Endothelial cell of umbilical vein (primary cell): ENCODE results near the gene BLM. TPM values are rescaled to one million over a fixed set of nuclear protein-coding genes. Genes with fewer than 3 reads are reported as not detected.

ENCODE experiments used
- BruUV-seq: library from RNA; stranded (reverse); fragments of 400-500 nt; replicated peaks from 2 replicates; lab custom pipeline; 2021; lab: Mats Ljungman, UMichigan
- CTCF ChIA-PET: fragments of 300-600, 350-600 bp; sonication (Branson Sonifier 250); formaldehyde crosslinking; loops from one replicate; lab custom pipeline; 2021; ENCODE audit warnings: antibody characterized with exemption, inconsistent platforms; lab: Charles Lee
- POLR2A ChIA-PET: fragments of 300-600, 350-600 bp; sonication (Branson Sonifier 250); formaldehyde crosslinking; loops from one replicate; lab custom pipeline; 2021; ENCODE audit warnings: antibody characterized with exemption, inconsistent platforms; lab: Charles Lee
- DNase-seq: peaks from one replicate; pipeline ENCODE4 v3.0.0-alpha.2; 2011; ENCODE audit warnings: low read depth, low spot score
- FAIRE-seq: peaks from 2 replicates; lab custom pipeline; 2011; peaks lifted over from hg19 to GRCh38; lab: Jason Lieb, UNC
- H2AFZ ChIP-seq: 2 replicates; pipeline ENCODE4 v1.6.0; 2012; ENCODE audit warnings: low read depth, low read length, control low read depth, inconsistent platforms
- H3K27ac ChIP-seq: 2 replicates; pipeline ENCODE4 v1.5.1; 2011; ENCODE audit warnings: low read depth, mild to moderate bottlenecking, control low read depth, low read length, moderate library complexity; ENCODE audit not compliant: insufficient read depth
- H3K27me3 ChIP-seq, 2 experiments: 2 replicates each; pipeline versions ENCODE4 v1.6.0 to v1.6.1; 2011; ENCODE audit warnings: low read length in 2 of 2, mixed read lengths in 1 of 2; ENCODE audit not compliant: control insufficient read depth in 2 of 2, insufficient read depth in 2 of 2
- H3K36me3 ChIP-seq, 2 experiments: 2 replicates in 1 of 2; 3 replicates in 1 of 2; pipeline ENCODE4 v1.5.1; 2011; ENCODE audit warnings: low read length in 2 of 2, mild to moderate bottlenecking in 1 of 2, moderate library complexity in 1 of 2; ENCODE audit not compliant: control insufficient read depth in 2 of 2, insufficient read depth in 2 of 2; ENCODE audit errors: extremely low read depth in 1 of 2
- H3K4me1 ChIP-seq: 3 replicates; pipeline ENCODE4 v1.5.1; 2011; ENCODE audit warnings: mild to moderate bottlenecking, low read length; ENCODE audit not compliant: control insufficient read depth, insufficient read depth; ENCODE audit errors: extremely low read depth
- H3K4me2 ChIP-seq: 2 replicates; pipeline ENCODE4 v1.6.1; 2011; ENCODE audit warnings: low read length, control low read depth, mixed read lengths; ENCODE audit not compliant: insufficient read depth
- H3K4me3 ChIP-seq, 3 experiments: fragments of 200-600 bp in 1 of 3; sonication (generic), shearing (Covaris generic) in 1 of 3; replicated peaks in 1 of 3; 2 replicates each; pipeline ENCODE4 v1.5.1; 2011 to 2016; ENCODE audit warnings: control low read depth in 3 of 3, low read length in 3 of 3, mild to moderate bottlenecking in 2 of 3, inconsistent platforms in 1 of 3, low read depth in 1 of 3, moderate library complexity in 1 of 3; ENCODE audit not compliant: insufficient read depth in 1 of 3
- H3K79me2 ChIP-seq: 2 replicates; pipeline ENCODE4 v1.6.0; 2012; ENCODE audit warnings: low read length, inconsistent platforms; ENCODE audit not compliant: control insufficient read depth, insufficient read depth
- H3K9ac ChIP-seq: replicated peaks from 2 replicates; pipeline ENCODE3; 2011; ENCODE audit warnings: low read length, control low read depth; ENCODE audit not compliant: insufficient read depth; ENCODE audit errors: extremely low read depth
- H3K9me1 ChIP-seq: replicated peaks from 3 replicates; pipeline ENCODE4 v1.6.0; 2011; ENCODE audit warnings: mild to moderate bottlenecking, low read length; ENCODE audit not compliant: control insufficient read depth, insufficient read depth; ENCODE audit errors: extremely low read depth
- H3K9me3 ChIP-seq: replicated peaks from 2 replicates; pipeline ENCODE4 v1.5.1; 2012; ENCODE audit warnings: low read length, inconsistent platforms; ENCODE audit not compliant: control insufficient read depth, insufficient read depth
- H4K20me1 ChIP-seq: replicated peaks from 2 replicates; pipeline ENCODE3; 2011; ENCODE audit warnings: mild to moderate bottlenecking, low read length; ENCODE audit not compliant: control insufficient read depth, insufficient read depth; ENCODE audit errors: extremely low read depth
- CTCF ChIP-seq, 2 donors: IDR thresholded peaks; 1 replicate in 1 of 2; 2 replicates in 1 of 2; pipeline ENCODE4 v1.5.1; 2011; ENCODE audit warnings: low read length in 2 of 2, mild to moderate bottlenecking in 2 of 2, moderate library complexity in 2 of 2, control low read depth in 1 of 2, inconsistent platforms in 1 of 2, low read depth in 1 of 2; ENCODE audit not compliant: insufficient read depth in 1 of 2; ENCODE audit errors: extremely low read depth in 1 of 2
- EZH2 ChIP-seq: IDR thresholded peaks from 2 replicates; pipeline ENCODE4 v1.6.1; 2012; ENCODE audit warnings: borderline replicate concordance, low read depth, mild to moderate bottlenecking, moderate library complexity, low read length, inconsistent platforms; ENCODE audit not compliant: severe bottlenecking
- FOS ChIP-seq: IDR thresholded peaks from 2 replicates; pipeline ENCODE4 v1.6.1; 2011; ENCODE audit warnings: mild to moderate bottlenecking, low read length, moderate library complexity, borderline replicate concordance; ENCODE audit not compliant: insufficient read depth
- GATA2 ChIP-seq: IDR thresholded peaks from 2 replicates; pipeline ENCODE4 v1.7.0; 2011; ENCODE audit warnings: low read depth, mild to moderate bottlenecking, moderate library complexity, mixed read lengths, low read length; ENCODE audit not compliant: insufficient read length, insufficient read depth
- JUN ChIP-seq: IDR thresholded peaks from 2 replicates; pipeline ENCODE4 v1.6.1; 2011; ENCODE audit warnings: borderline replicate concordance, low read depth; ENCODE audit not compliant: insufficient read length, insufficient read depth
- MAX ChIP-seq: IDR thresholded peaks from 2 replicates; pipeline ENCODE4 v1.6.1; 2011; ENCODE audit not compliant: insufficient read depth, insufficient read length
- MYC ChIP-seq: IDR thresholded peaks from one replicate; pipeline ENCODE4 v1.6.1; 2011; ENCODE audit warnings: mild to moderate bottlenecking, low read depth, low read length
- POLR2A ChIP-seq: IDR thresholded peaks from 2 replicates; pipeline ENCODE4 v1.6.1; 2012; ENCODE audit warnings: low read depth, mild to moderate bottlenecking, control low read depth, low read length
- POLR2AphosphoS5 ChIP-seq: IDR thresholded peaks from 2 replicates; pipeline ENCODE4 v1.6.1; 2012; ENCODE audit warnings: low read depth, mild to moderate bottlenecking, control low read depth, low read length, moderate library complexity; ENCODE audit not compliant: insufficient read depth
- dilution Hi-C: fragments of 300-500 bp; cut with MboI; formaldehyde crosslinking; loops from one replicate; pipeline ENCODE4 v1.15.0; 2019; ENCODE audit warnings: low sequenced_read_pairs; ENCODE audit not compliant: extremely low pct_ligation_motif_present
- intact Hi-C: fragments of 100-400 bp; cut with micrococcal nuclease; formaldehyde crosslinking; loops from one replicate; pipeline ENCODE4 v1.10.0; 2022
- polyA plus RNA-seq, 4 experiments: library from polyadenylated mRNA; depleted of rRNA in 3 of 4; stranded (reverse) in 3 of 4; unstranded in 1 of 4; fragments of >200 nt; gene quantifications; 2 replicates each; pipeline versions ENCODE4 v1.2.1 to v1.2.3, GENCODE V29; 2011 to 2012; ENCODE audit warnings: missing spikeins in 1 of 4
- total RNA-seq: library from RNA; stranded (reverse); gene quantifications from 2 replicates; pipeline ENCODE4 v1.2.3, GENCODE V29; 2021

Gene BLM
- total and polyA plus RNA-seq, 2 donors (not counting 3 experiments of a cell fraction or from before 2014, with no cell fraction given) = 3.8 to 17.3 TPM

GRCh38 chr15:90812958-90813265 lies 95.8 kb downstream of the BLM start:
- H3K9ac ChIP-seq = no peak overlapping the region
- H3K27ac ChIP-seq = no peak overlapping the region
- CTCF ChIA-PET = no interaction called here

More at GRCh38 chr15:90812958-90813265, 95.8 kb downstream of the BLM start:
- Histone ChIP-seq H3K79me2 (no peaks in the 10 kb centered on the region), H3K36me3 (peaks cover 0 to 6% of the 10 kb centered on the region in 2 experiments), H3K4me2 (no peak overlapping the region), H3K4me1 (no peaks in the 10 kb centered on the region), H3K27me3 (no peaks in the 10 kb centered on the region), H4K20me1 (no peaks in the 10 kb centered on the region), H3K9me3 (no peaks in the 10 kb centered on the region), H3K4me3 (no peak overlapping the region), H3K9me1 (no peaks in the 10 kb centered on the region), H2AFZ (no peak overlapping the region)
- no peak for DNase-seq
- POLR2A ChIA-PET = no interaction called here
- dilution Hi-C loops = no loop called here
- BruUV-seq = no TSS peak
- intact Hi-C loops = no loop called here
- TF ChIP-seq JUN (no peak), CTCF (IDR thresholded peaks at IDR 0.05; ENCODE audit: extremely low read depth in 1 of 2, insufficient read depth in 1 of 2, low read depth in 1 of 2, low read length in 2 of 2) (no peak), POLR2AphosphoS5 (no peak), POLR2A (no peak), FOS (no peak), GATA2 (no peak), MYC (no peak), MAX (no peak), EZH2 (no peak)
- FAIRE-seq = no peak
